Lung (tissue), 12 donors: Measurements from ENCODE around the gene ZNF280C. TPM values are rescaled to one million over a fixed set of nuclear protein-coding genes. Genes with fewer than 3 reads are reported as not detected.

ENCODE experiments used
- ATAC-seq: fragments of 200-7000 bp; cut with Tn5 transposase; one replicate; pipeline ENCODE4 v1.9.1; 2020; ENCODE audit warnings: moderate number of reproducible peaks; ENCODE audit not compliant: insufficient read depth, low FRiP score
- DNase-seq, 3 donors: peaks; one replicate each; pipeline ENCODE4 v3.0.0-alpha.2; 2013 to 2017
- H3K27ac ChIP-seq, 2 donors: one replicate each; pipeline ENCODE4 v1.5.1; 2013; ENCODE audit warnings: mild to moderate bottlenecking in 2 of 2, moderate library complexity in 2 of 2, control low read depth in 1 of 2, inconsistent platforms in 1 of 2, low read depth in 1 of 2, low read length in 1 of 2
- H3K27me3 ChIP-seq, 3 donors: one replicate each; pipeline ENCODE4 v1.5.1; 2013; ENCODE audit warnings: low read length in 2 of 3; ENCODE audit not compliant: control insufficient read depth in 3 of 3, insufficient read depth in 3 of 3
- H3K36me3 ChIP-seq, 4 donors: one replicate each; pipeline ENCODE4 v1.5.1; 2013; ENCODE audit warnings: low read length in 4 of 4, mild to moderate bottlenecking in 1 of 4, moderate library complexity in 1 of 4; ENCODE audit not compliant: control insufficient read depth in 4 of 4, insufficient read depth in 4 of 4
- H3K4me1 ChIP-seq, 5 donors: one replicate each; pipeline ENCODE4 v1.5.1; 2013; ENCODE audit warnings: low read length in 5 of 5, mild to moderate bottlenecking in 2 of 5, moderate library complexity in 1 of 5; ENCODE audit not compliant: control insufficient read depth in 5 of 5, insufficient read depth in 5 of 5
- H3K4me3 ChIP-seq: one replicate; pipeline ENCODE4 v1.5.1; 2013; ENCODE audit warnings: mild to moderate bottlenecking, control low read depth, moderate library complexity
- H3K9ac ChIP-seq, 2 donors: one replicate each; pipeline ENCODE4 v1.5.1; 2013; ENCODE audit warnings: low read length in 2 of 2, control low read depth in 1 of 2; ENCODE audit not compliant: insufficient read depth in 1 of 2
- H3K9me3 ChIP-seq, 4 donors: one replicate each; pipeline ENCODE4 v1.5.1; 2013; ENCODE audit warnings: low read length in 3 of 4, mild to moderate bottlenecking in 1 of 4, moderate library complexity in 1 of 4; ENCODE audit not compliant: control insufficient read depth in 4 of 4, insufficient read depth in 3 of 4
- CTCF ChIP-seq: IDR thresholded peaks from 2 replicates; pipeline ENCODE4 v1.5.1; 2012; ENCODE audit warnings: mild to moderate bottlenecking; ENCODE audit errors: control extremely low read depth, extremely low read depth
- WGBS, 2 donors: extraction: QIAGEN DNeasy Blood & Tissue Kit; methylation state at CpG; one replicate each; pipeline ENCODE4 v1.1.7; 2013; 5-methylcytosine and 5-hydroxymethylcytosine counted together
- polyA plus RNA-seq, 2 donors: library from polyadenylated mRNA; stranded (reverse); fragments of 200-250 nt; gene quantifications; one replicate each; pipeline ENCODE4 v1.2.1, GENCODE V29; 2013
- total RNA-seq, 2 donors: library from RNA; depleted of rRNA in 1 of 2; stranded (reverse); fragments of >200 nt in 1 of 2; gene quantifications; one replicate each; pipeline ENCODE4 v1.2.1, GENCODE V29; 2014 to 2021
- donor health status: control.
- donor health status: control.
- donor health status: Bipolar disorder and iron deficiency.
- donor health status: healthy.
- donor health status: DM: yes; HTN: yes; CAD: no.

ZNF280C gene
- total and polyA plus RNA-seq, 4 donors, result 1.2 to 7.3 (median 2.5) TPM

GRCh38 chrX:130176942-130177341, 91.8 kb downstream of the ZNF280C start:
- 60 to 90% methylated on average over 4 of the region's 4 CpGs for WGBS, 2 donors
- Histone ChIP-seq H3K4me3 (no peak overlapping the region), H3K9ac (no peak overlapping the region), H3K27ac (no peak overlapping the region), H3K36me3 (no peaks in the 10 kb centered on the region), H3K27me3 (peaks cover 0 to 2% (median 0%) of the 10 kb centered on the region in 3 donors), H3K4me1 (peaks cover 0 to 7% (median 4%) of the 10 kb centered on the region in 5 donors), H3K9me3 (no peaks in the 10 kb centered on the region)
- TF ChIP-seq CTCF, result no peak
- DNase-seq, result no peak
- no peak for ATAC-seq

- Histone ChIP-seq H3K9me3 (no peaks in the 10 kb centered on the region), H3K27ac (no peak overlapping the region), H3K4me3 (no peak overlapping the region), H3K27me3 (peaks cover 0 to 2% (median 0%) of the 10 kb centered on the region in 3 donors), H3K4me1 (peaks cover 0 to 10% (median 4%) of the 10 kb centered on the region in 5 donors), H3K36me3 (no peaks in the 10 kb centered on the region), H3K9ac (no peak overlapping the region)
- TF ChIP-seq CTCF, result no peak
- ATAC-seq, result no peak
- no peak for DNase-seq
These were observed 92.3 kb downstream of the ZNF280C start for GRCh38 chrX:130176354-130176776.

- 85 to 100% methylated on average over 2 of the region's 2 CpGs for WGBS, 2 donors
- no peak for DNase-seq
- Histone ChIP-seq H3K9me3 (no peaks in the 10 kb centered on the region), H3K27me3 (peaks cover 0 to 5% (median 5%) of the 10 kb centered on the region in 3 donors), H3K36me3 (no peaks in the 10 kb centered on the region), H3K9ac (no peak overlapping the region), H3K27ac (no peak overlapping the region), H3K4me1 (peaks cover 0 to 10% (median 4%) of the 10 kb centered on the region in 5 donors), H3K4me3 (no peak overlapping the region)
- no peak for TF ChIP-seq CTCF
- no peak for ATAC-seq
These were observed 93.8 kb downstream of the ZNF280C start for GRCh38 chrX:130174937-130175336.
